HepG2 (cell line): ENCODE data around the gene MED9. TPM values are rescaled to one million over a fixed set of nuclear protein-coding genes. Genes with fewer than 3 reads are reported as not detected.
A peak's percentile ranks its signal among the peaks of the same experiment; 100 is the strongest.

ENCODE experiments used
- IKZF4 ChIP-seq: sonication (generic); formaldehyde crosslinking; IDR thresholded peaks from 2 replicates; pipeline ENCODE4 v1.5.1; 2020; ENCODE audit warnings: borderline replicate concordance, mild to moderate bottlenecking, low read depth, missing genetic modification reagents; ENCODE audit errors: not compliant biosample characterization
- POLR2AphosphoS5 ChIP-seq: IDR thresholded peaks from 2 replicates; pipeline ENCODE4 v1.6.1; 2012; ENCODE audit warnings: low read depth, low read length
- SIN3A ChIP-seq: IDR thresholded peaks from 2 replicates; pipeline ENCODE4 v1.6.1; 2011; ENCODE audit warnings: low read depth, mild to moderate bottlenecking, control low read depth, low read length, borderline replicate concordance
- SKI ChIP-seq: fragments of 450-650 bp; IDR thresholded peaks from one replicate; pipeline ENCODE4 v1.6.1; 2018; ENCODE audit warnings: mild to moderate bottlenecking; ENCODE audit not compliant: partially characterized antibody
- ZFAT ChIP-seq: sonication (generic); formaldehyde crosslinking; conservative IDR thresholded peaks from 2 replicates; pipeline ENCODE4 v1.8.1; 2023; ENCODE audit warnings: missing genetic modification reagents, inconsistent platforms
- ZMAT3 ChIP-seq: sonication (generic); formaldehyde crosslinking; conservative IDR thresholded peaks from 2 replicates; pipeline ENCODE4 v1.7.0; 2021; ENCODE audit warnings: missing genetic modification reagents
- ZNF34 ChIP-seq: sonication (generic); formaldehyde crosslinking; IDR thresholded peaks from 2 replicates; pipeline ENCODE4 v1.4.0; 2020; ENCODE audit warnings: mild to moderate bottlenecking, missing genetic modification reagents, borderline replicate concordance
- ZNF383 ChIP-seq: sonication (generic); formaldehyde crosslinking; IDR thresholded peaks from 2 replicates; pipeline ENCODE4 v1.4.0; 2020; ENCODE audit warnings: missing genetic modification reagents, mild to moderate bottlenecking, borderline replicate concordance
- ZNF558 ChIP-seq: sonication (generic); formaldehyde crosslinking; IDR thresholded peaks from 2 replicates; pipeline ENCODE4 v1.9.0; 2022; ENCODE audit warnings: mild to moderate bottlenecking, missing genetic modification reagents, borderline replicate concordance
- polyA plus RNA-seq, 8 experiments: library from polyadenylated mRNA; depleted of rRNA in 3 of 8; stranded (reverse) in 7 of 8; unstranded in 1 of 8; fragments of >200 nt; fragmentation: Illumina TruSeq in 4 of 8; extraction: Trizol in 4 of 8; gene quantifications; 2 replicates each; pipeline versions ENCODE4 v1.2.1 to v1.2.3, GENCODE V29; 2011 to 2016; ENCODE audit warnings: low read depth in 4 of 8, missing spikeins in 1 of 8, mixed read lengths in 1 of 8; ENCODE audit not compliant: insufficient read depth in 1 of 8
- total RNA-seq, 5 experiments: library from RNA; depleted of rRNA; stranded (reverse); fragments of >200 nt; fragmentation: Illumina TruSeq; extraction: Trizol; gene quantifications; 2 replicates each; pipeline ENCODE4 v1.2.3, GENCODE V29; 2016; ENCODE audit warnings: low read depth in 1 of 5
- TF ChIP-seq, protein P1 (sequence below): sonication (generic); formaldehyde crosslinking; IDR thresholded peaks from 2 replicates; pipeline ENCODE4 v1.5.0; 2020; ENCODE audit warnings: mild to moderate bottlenecking, missing genetic modification reagents
- TF ChIP-seq, protein P2 (sequence below): sonication (generic); formaldehyde crosslinking; IDR thresholded peaks from 2 replicates; pipeline ENCODE4 v1.8.0; 2022; ENCODE audit warnings: mild to moderate bottlenecking, missing genetic modification reagents, borderline replicate concordance
- TF ChIP-seq, protein P3 (sequence below): sonication (generic); formaldehyde crosslinking; IDR thresholded peaks from 2 replicates; pipeline ENCODE4 v1.5.1; 2020; ENCODE audit warnings: missing genetic modification reagents, mild to moderate bottlenecking, borderline replicate concordance
- TF ChIP-seq, protein P4 (sequence below): IDR thresholded peaks from 2 replicates; pipeline ENCODE4 v1.6.1; 2016; ENCODE audit warnings: low read depth
- TF ChIP-seq, protein P5 (sequence below), 2 experiments: sonication (generic) in 1 of 2; formaldehyde crosslinking in 1 of 2; IDR thresholded peaks; 2 replicates each; pipeline versions ENCODE4 v1.5.1 to v1.6.1; 2011 to 2020; ENCODE audit warnings: borderline replicate concordance in 1 of 2, low read depth in 1 of 2, low read length in 1 of 2, mild to moderate bottlenecking in 1 of 2, missing genetic modification reagents in 1 of 2, moderate library complexity in 1 of 2
- TF ChIP-seq, protein P6 (sequence below): sonication (generic); formaldehyde crosslinking; IDR thresholded peaks from 2 replicates; pipeline ENCODE4 v1.8.0; 2022; ENCODE audit warnings: missing genetic modification reagents, mild to moderate bottlenecking, moderate library complexity, borderline replicate concordance

The MED9 gene
- total and polyA plus RNA-seq, 2 of the 13 experiments (the other 11 are each of a cell fraction or from before 2014, with no cell fraction given), result 11.9 to 15.1 TPM

DNA sequence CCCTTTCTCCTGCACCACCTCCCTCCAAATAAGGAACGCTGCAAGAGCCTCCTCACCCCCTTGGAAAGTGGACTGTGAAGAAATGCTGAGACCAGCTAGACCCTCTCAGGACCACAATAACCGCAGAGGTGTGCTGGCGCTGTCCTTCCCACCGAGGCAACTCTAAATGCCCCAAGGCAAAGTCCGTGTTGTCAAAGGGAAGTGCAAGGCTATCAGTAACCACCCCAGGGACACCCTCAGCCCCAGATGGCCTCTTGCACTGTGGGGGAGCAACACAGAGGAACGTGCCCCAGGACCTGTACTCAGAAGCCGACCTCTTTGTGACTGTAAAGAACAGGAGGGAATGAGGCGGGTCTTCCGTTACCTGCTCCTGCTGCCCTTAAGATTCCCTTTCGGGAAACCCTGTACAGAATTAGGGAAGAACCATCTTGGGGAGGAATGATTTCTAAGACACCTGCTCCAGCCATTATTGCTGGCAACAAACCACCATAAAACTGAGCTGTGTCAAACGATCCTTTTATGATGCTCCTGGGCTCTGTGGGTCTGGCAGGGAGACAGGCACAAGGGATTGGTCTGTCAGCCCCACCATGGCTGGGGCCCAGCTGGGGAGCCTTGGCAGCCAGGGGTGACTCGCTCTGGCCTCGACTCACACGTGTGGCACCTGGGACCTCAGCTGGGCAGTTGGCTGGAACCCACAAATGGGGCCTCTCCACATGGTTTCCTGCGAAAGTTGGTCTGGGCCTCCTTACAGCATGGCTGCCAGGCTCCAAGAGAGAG is 14.6 kb upstream of the MED9 start (continued):
- TF ChIP-seq, protein P1, sequence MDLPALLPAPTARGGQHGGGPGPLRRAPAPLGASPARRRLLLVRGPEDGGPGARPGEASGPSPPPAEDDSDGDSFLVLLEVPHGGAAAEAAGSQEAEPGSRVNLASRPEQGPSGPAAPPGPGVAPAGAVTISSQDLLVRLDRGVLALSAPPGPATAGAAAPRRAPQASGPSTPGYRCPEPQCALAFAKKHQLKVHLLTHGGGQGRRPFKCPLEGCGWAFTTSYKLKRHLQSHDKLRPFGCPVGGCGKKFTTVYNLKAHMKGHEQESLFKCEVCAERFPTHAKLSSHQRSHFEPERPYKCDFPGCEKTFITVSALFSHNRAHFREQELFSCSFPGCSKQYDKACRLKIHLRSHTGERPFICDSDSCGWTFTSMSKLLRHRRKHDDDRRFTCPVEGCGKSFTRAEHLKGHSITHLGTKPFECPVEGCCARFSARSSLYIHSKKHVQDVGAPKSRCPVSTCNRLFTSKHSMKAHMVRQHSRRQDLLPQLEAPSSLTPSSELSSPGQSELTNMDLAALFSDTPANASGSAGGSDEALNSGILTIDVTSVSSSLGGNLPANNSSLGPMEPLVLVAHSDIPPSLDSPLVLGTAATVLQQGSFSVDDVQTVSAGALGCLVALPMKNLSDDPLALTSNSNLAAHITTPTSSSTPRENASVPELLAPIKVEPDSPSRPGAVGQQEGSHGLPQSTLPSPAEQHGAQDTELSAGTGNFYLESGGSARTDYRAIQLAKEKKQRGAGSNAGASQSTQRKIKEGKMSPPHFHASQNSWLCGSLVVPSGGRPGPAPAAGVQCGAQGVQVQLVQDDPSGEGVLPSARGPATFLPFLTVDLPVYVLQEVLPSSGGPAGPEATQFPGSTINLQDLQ (CRISPR knock-in tag), result peak; percentile 74; the same call in 1 of the 2 replicates
- TF ChIP-seq ZFAT (CRISPR knock-in tag) (no peak), IKZF4 (CRISPR knock-in tag) (no peak), ZMAT3 (CRISPR knock-in tag) (no peak), POLR2AphosphoS5 (peak; percentile 60; the same call in 1 of the 2 replicates), ZNF383 (CRISPR knock-in tag) (no peak), SKI (peak; percentile 62), ZNF34 (CRISPR knock-in tag) (no peak), SIN3A (no peak), ZNF558 (CRISPR knock-in tag) (no peak)
- TF ChIP-seq, protein P2, sequence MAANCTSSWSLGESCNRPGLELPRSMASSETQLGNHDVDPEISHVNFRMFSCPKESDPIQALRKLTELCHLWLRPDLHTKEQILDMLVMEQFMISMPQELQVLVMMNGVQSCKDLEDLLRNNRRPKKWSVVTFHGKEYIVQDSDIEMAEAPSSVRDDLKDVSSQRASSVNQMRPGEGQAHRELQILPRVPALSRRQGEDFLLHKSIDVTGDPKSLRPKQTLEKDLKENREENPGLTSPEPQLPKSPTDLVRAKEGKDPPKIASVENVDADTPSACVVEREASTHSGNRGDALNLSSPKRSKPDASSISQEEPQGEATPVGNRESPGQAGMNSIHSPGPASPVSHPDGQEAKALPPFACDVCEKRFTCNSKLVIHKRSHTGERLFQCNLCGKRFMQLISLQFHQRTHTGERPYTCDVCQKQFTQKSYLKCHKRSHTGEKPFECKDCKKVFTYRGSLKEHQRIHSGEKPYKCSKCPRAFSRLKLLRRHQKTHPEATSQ (CRISPR knock-in tag), result no peak
- TF ChIP-seq, protein P3, sequence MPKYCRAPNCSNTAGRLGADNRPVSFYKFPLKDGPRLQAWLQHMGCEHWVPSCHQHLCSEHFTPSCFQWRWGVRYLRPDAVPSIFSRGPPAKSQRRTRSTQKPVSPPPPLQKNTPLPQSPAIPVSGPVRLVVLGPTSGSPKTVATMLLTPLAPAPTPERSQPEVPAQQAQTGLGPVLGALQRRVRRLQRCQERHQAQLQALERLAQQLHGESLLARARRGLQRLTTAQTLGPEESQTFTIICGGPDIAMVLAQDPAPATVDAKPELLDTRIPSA, result no peak
- TF ChIP-seq, protein P4, sequence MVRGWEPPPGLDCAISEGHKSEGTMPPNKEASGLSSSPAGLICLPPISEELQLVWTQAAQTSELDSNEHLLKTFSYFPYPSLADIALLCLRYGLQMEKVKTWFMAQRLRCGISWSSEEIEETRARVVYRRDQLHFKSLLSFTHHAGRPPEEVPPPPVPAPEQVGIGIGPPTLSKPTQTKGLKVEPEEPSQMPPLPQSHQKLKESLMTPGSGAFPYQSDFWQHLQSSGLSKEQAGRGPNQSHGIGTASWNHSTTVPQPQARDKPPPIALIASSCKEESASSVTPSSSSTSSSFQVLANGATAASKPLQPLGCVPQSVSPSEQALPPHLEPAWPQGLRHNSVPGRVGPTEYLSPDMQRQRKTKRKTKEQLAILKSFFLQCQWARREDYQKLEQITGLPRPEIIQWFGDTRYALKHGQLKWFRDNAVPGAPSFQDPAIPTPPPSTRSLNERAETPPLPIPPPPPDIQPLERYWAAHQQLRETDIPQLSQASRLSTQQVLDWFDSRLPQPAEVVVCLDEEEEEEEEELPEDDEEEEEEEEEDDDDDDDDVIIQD, result 0 out of 2 replicates have a peak, but pooled peaks have one; percentile 19
- TF ChIP-seq, protein P5, sequence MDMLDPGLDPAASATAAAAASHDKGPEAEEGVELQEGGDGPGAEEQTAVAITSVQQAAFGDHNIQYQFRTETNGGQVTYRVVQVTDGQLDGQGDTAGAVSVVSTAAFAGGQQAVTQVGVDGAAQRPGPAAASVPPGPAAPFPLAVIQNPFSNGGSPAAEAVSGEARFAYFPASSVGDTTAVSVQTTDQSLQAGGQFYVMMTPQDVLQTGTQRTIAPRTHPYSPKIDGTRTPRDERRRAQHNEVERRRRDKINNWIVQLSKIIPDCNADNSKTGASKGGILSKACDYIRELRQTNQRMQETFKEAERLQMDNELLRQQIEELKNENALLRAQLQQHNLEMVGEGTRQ (IDR thresholded peaks at IDR 0.05; ENCODE audit: low read depth, low read length), result no peak
- TF ChIP-seq, protein P5 (CRISPR knock-in tag; IDR thresholded peaks at IDR 0.05; ENCODE audit: borderline replicate concordance), result no peak
- TF ChIP-seq, protein P6, sequence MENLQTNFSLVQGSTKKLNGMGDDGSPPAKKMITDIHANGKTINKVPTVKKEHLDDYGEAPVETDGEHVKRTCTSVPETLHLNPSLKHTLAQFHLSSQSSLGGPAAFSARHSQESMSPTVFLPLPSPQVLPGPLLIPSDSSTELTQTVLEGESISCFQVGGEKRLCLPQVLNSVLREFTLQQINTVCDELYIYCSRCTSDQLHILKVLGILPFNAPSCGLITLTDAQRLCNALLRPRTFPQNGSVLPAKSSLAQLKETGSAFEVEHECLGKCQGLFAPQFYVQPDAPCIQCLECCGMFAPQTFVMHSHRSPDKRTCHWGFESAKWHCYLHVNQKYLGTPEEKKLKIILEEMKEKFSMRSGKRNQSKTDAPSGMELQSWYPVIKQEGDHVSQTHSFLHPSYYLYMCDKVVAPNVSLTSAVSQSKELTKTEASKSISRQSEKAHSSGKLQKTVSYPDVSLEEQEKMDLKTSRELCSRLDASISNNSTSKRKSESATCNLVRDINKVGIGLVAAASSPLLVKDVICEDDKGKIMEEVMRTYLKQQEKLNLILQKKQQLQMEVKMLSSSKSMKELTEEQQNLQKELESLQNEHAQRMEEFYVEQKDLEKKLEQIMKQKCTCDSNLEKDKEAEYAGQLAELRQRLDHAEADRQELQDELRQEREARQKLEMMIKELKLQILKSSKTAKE (CRISPR knock-in tag), result peak; percentile 87
